HG03565 (cell line): ENCODE data around the gene OPCML.

Source experiments
- ATAC-seq: cut with Tn5 transposase; IDR thresholded peaks from one replicate; pipeline ENCODE4 v1.9.1; 2021; ENCODE audit warnings: mild to moderate bottlenecking, moderate library complexity; ENCODE audit not compliant: unreplicated experiment

OPCML gene

DNA sequence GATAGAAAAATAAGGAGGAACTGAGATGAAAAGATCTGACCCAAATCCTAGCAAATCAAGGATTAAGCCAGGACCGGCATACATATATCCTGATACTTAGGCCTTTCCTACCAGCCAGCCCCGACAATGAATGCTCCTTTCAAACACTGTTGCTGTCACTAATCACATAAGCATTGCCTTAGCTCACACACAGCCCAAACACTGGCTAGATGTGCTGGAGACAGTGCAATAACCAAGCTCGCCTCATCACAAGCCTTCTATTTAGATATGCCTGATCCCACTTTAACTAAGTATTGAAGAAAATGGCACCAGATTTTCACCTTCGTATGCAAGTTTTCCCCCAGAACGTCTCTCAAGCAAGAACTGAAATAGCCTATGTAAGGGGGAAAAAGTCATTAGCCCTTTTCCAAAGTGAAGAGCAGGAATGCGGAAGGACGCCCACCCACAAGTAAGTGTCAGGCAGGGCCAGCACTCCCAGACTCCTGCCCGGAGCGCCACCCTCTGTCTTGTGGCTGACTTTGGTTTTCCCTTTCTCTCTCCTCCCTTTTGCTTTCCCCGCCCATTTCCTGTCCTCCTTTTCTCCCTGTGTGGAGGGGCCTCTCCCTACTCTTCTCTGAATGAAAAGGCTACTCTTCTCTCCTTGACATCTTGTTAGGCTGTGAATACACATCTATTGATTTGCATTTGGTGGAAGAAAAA is 8.9 kb upstream of the OPCML start:
- ATAC-seq = no peak

DNA sequence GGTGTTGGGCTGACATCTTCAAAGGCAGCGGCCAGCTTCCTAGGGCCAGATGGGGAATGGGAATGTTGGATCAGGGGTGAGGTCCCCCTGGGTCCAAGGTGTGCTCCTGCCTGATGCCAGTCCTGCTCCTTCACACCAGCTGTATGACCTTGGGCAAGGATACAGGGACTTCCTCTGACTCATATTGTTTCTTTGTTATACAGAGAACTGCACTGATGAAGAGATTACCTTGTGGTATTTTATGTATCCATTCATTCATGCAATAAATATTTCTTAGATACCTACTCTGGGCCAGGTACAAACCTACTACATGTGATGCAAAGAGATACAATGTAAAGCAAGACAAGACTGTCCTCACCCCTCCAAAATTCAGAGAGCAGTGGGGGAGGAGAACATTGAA is 3.9 kb upstream of the OPCML start:
- ATAC-seq = no peak

DNA sequence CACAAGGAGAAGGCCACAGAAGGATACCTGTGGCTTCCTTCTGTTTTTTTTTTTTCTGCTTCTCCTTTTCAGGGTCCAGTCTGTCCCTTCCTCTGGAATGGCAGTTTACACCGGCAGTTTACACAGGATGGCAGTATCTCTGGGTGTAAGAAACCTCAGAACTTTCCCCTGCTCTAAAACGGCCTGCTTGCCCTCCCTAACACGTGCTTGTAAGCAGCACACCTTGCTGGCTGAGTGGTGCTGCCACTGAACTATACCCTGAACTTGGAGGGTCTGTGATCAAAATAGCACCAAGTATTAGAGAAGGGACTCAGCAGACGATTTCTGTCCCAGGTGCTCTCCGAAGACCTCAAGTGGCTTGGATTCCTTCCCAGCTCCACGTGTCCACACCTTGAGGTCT is 904 bp upstream of the OPCML start:
- no peak for ATAC-seq

DNA sequence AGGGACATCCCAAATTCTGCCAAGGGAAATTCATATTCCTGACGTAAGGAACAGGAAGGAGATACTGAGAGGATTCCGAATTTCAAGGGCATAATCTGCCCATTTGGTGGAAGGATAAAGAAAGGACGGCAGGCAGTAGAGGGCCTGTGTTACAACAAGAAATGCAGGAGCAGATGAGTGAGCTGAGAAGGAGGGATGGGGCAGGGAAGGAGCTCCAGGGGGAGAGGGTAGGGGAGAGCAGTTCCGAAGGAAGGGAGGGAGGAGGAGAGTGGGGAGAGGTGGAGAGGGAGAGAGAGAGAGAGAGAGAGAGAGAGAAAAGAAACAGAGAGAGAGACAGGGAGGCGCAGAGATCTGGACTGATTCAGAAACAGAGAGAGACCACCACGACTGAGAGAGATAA is 843 bp downstream of the OPCML start:
- ATAC-seq = no peak

DNA sequence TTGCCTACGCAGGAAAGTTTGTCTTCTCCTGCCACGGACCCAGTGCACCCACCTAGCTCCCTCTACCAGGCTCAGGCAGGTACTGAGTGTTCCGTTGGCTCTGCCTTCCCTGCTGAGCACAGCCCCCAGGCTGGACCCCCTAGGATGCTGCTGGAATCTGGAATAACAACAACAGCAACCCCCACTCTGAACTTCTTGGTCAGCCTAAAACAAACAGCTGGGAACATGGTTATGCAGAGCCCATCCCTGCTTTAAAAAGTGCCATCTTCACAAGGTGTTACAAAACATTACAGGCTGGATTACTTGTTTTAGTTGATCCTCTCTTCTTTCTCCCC is 1.8 kb downstream of the OPCML start:
- ATAC-seq = no peak

DNA sequence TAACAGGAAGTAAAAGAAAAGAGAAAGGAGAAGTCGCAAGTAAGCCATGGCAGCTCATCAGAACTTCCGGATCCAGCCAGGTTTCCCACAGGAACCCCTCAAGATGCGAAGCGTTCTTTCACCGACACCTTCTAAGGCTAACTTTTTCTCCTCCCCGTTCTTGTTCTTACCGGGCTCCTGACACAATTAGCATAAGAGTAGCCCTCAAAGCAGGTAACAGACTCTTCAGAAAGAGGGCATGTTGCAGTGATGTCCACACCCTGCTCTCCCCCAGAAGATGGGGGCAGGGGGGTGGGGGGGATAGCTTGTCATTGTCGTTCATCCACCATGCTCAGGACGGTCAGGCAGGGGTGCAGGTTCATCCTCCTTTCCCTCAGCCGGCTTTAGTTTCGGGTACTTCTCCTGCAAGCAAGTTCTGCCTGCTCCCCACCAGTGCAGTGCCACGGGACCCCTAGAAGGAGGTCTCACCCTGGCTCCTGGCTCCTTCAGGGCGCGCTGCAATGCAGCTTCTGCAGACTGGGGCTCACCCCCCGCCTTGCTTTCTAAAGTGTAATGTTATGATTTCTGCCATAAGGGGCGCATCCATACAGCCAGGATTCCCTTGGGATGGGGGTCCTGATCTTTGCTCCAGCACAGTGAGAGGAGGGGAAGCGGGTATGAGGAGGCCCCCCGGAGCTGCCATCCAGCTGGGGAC is 2.3 kb downstream of the OPCML start:
- ATAC-seq = no peak

DNA sequence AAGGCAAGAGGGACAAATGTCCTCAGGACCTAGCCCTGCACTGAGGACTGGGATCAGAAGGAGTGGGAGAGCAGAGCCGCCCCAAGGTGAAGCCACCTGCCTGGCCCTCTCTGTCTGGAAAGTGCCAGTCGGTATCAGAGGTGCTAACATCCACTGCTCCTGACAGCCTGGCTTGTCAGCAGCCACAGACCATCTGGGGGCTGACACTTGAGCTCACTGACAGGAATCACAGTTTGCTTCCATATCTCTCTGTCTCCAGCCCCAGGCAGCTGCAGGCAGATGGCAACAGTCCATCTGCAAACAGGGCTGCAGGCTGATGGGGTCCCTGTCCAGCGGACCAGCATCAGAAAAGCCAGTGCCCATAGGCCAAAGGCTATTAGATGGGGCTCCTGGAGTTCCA is 5.5 kb downstream of the OPCML start:
- ATAC-seq = no peak

DNA sequence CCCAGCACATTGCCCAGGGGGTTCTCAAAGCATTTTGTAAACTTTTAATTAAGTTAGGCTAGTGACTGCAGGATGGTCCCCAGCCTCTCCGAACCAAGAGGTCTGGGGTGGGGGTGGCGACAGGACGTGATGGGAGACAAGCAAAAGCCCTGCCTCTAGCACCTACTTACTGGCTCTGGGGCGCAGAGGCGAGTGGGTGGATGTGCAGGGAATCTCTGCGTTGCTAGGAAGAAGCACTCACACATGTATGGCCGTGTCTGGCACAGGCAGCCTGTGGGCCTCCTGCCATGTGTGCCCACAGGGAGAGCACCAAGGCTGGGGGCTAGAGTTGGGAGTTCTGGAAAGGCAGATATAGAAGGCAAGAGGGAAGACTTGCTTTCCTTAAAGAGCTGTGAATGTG is 6.3 kb downstream of the OPCML start:
- ATAC-seq = no peak

DNA sequence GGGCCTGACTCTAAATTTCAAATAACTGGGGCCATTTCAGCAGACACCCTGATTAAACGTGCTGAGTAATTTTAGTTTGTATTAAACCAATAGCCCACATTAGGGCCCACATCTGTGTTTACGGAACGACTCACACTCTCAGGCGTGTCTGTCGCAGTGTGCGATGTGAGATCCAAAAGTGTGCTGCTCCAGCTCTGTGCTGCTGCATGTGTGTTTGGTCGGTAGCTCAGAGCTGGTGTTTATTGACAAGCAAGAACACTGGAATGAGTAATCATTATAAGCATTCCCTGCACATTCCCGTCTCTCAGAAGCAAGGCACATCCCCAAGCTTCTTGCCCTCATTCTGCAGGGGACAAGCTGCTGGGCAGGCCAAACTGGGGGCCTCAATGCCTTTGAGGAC is 7.8 kb downstream of the OPCML start:
- ATAC-seq = no peak

DNA sequence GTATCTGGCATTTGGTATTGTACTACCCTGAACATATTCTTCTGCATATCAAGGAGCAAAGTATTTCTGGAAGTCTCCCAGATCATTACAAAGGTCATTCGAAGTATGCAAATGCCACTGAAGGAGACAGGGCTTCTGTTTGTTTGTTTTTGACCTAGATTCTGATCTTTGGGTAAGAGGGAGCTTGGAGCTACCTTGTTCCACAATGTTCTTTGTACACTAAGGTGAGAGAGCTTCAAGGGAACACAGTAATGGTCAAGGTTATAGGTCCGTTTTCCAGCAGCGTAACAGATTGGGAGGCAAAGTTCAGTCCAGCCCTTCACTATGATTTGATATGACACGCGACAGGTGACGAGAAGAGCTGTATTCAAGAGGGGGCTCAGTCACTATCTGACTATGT is 10.0 kb downstream of the OPCML start:
- no peak for ATAC-seq

DNA sequence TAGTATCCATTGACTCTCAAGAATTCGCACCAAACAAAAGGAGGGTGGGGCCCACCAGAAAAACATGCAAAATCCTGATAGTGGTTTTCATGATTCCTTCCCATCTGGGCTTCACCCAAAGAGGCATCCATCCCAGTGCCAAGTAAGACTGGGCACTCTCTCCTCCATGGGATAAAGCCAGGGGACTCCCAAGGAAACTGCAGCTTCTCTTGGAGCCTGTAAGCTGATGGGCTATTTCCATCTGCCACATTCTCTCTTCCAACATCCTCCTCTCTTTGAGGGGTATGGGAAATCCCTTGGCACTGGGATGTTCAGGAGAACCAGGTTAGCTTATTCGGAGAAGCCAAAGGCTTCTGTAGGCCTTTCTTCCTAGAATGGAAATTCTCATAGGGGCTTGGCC is 10.8 kb downstream of the OPCML start:
- no peak for ATAC-seq

DNA sequence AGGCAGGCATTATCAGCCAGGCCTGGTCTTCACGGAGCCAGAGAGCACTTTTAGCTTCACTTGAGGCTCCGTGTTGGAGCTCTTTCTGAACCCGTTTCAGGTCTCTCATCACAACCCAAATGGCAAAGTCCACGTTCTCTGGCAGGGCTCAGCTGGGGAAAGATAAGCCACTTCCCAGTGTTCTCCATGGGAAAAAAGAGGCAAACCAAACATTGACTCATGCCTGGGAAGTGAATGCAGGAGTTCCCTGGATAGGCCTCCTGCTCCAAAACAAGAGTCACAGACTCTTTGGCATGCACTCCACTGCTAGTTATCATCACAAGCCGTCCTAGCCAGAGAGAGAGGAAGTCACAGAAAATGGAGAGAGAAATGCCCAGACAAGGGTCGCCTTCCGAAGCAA is 11.6 kb downstream of the OPCML start:
- ATAC-seq = no peak

DNA sequence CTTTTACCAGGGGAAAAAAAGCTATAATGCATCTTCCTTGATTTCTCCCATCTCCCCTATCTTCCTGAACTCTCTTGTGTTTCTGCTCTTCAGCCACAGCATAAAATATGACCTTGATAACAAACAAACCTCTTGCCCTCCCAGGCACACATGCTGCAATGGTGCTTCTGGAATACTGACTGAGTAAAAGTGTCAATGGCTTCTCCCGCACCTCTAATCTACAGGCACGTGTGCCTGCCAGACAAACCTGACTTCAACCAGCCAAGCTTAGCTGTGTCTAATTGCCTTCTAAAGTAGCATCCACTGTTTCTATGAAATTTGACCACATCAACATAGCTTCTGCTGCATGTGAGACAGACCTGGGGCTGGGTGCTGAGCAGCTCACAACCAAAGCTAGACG is 12.7 kb downstream of the OPCML start:
- no peak for ATAC-seq

DNA sequence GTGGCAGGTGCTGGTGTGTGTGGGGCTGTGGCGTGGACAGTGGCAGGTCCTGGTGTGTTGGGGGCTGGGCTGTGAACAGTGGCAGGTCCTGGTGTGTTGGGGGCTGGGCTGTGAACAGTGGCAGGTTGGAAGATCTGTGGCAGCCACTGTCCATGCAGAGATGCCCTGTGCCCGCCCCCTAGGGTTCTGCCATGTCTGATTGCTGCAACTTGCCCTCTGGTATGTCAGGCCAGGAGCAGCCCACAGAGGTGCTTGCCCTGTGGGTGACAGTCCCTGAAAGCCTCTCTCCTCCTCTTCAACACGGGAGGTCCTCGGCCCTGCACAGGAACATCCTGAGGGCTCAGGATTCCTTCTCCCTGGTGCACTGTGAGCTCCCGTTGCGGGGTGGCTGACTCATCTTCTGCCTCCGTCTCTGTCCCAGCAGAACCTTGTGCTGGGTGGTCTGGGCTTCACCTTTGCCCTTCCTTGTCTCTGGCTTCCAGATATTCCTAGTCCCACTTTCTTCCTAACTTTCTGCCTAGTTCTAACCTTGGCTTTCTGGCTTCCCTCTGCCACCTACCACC is 13.5 kb downstream of the OPCML start:
- ATAC-seq = no peak

DNA sequence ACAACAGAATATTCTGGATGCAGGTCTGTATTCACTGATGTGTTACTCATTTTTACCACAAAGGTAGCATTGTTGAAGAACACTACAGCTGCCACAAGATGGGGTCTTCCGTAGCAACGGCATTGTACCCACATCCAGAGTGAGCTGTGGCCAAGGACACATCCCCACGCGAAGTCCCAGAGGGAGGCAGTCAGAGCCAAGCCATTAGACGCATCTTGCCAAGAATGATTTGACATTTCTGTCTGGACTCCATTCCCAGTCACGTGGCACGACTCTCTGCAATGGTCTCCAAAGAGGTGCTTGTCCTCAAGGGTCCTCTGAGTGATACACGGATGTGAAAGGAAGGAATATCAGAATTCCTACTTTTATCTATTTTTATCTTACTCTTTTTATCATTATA is 15.5 kb downstream of the OPCML start:
- no peak for ATAC-seq

DNA sequence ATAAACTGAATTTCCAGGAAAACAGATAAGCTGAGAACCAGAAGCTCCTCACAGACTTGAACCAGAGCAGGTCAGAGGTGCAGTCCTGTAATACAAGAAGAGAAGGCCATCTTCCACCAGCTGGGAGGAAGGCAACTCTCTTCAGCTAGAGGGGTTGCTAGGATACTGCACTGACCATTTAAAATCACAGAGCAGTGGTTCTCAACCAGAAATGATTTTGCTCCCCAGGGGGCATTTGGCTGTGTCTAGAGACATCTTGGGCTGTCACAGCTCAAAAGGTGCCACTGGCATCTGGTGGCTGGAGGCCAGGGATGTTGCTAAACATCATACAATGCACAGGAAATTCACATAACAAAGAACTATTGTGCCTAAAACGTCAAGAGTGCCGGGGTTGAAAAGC is 17.2 kb downstream of the OPCML start:
- ATAC-seq = no peak

DNA sequence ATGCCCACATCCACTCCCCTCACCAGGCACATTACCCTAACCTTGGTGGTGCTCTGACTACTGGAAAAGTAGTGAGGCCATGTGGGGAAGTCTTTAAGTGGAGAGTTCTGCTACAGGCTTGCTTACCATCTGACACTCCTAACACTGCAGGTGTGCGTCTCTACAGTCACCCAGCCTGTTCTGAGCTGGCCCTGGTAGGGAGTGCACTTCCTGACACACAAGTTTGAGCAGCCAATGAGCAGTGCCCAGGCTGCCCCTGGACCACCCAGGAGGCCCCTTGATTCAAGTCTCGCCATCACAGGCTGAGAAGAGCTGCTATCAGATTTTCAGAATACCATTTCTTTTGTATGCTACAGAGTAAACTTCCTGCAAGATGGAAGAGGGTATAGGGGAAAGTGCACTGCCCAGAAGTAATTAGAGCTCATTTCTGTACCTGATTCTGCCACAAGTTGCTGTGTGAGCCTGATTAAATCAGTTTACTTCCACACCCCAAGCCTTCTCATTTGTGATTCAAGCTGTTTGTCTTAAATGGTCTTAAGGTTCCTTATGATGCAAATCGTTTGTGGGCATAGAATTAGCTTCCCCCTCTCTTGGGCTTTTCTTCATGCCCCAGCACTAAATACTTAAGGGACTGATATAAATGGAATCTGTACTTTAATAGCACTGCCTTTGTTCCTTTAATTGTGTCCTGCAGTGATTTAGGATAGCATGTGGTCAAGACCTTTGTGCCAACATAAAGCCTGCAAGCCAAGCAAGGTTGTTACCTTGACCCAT is 22.2 kb downstream of the OPCML start:
- ATAC-seq = no peak

DNA sequence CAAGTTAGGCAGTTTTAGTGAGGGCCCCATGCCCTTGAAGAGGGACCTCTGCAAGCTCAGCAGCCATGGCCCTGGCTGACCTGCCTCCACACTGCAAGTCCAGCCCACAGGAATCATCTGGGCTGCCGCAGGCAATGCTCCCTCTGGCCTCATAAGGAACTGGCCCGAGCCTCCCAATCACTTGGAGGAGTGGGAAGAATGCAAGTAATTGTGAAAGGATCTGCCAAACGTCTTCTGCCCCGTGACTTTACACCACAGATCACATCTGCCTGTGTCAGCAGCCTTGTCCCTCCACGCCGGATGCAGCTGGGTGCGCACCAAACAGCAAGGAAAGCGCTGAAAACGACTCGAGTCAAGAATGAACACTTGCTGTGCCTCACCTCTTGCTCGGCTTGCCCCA is 23.8 kb downstream of the OPCML start:
- ATAC-seq = no peak

DNA sequence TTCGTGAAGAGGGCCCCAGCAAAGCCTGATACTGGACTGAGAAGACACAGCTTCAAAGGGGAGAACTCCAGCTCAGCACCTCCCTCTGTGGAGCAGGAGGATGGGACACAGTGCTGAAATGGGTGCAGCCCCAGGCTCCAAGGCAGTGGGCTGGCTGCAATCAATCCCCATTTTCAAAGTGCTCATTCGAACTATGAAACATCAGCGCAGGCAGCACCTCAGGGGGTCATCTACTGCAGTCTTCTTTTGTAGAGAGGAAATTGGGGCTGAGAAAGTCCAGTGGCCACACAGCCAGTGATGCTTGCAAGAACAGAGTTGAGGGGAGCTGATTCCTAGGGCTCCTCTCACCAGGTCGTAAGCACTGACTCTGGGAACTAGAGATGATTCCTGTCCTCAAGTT is 25.1 kb downstream of the OPCML start:
- ATAC-seq = no peak

DNA sequence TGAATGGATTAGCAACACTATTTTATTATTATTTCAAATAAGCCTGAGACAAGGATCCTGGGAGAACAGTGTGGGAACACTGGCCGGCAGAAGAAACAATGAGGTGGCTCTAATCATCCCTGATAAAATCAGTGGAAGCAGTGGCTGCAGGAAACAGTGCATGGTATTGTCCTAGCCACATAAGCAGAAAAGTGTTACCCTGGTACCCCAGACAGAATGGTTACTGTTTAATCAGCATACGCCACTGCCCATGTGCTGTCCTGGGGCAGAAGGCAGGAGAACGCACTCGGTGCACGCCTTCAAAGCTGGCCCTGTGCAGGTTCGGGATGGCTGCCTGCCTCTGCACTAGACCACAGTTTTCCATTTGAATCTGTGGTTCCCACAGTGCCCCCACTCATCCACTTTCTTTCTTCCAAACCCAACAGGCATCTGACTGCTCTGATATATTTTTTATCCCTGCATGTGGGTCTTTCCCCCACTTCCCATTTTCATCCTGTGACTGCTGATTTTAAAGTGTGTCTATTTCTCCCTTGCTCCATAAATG is 25.7 kb downstream of the OPCML start:
- no peak for ATAC-seq

DNA sequence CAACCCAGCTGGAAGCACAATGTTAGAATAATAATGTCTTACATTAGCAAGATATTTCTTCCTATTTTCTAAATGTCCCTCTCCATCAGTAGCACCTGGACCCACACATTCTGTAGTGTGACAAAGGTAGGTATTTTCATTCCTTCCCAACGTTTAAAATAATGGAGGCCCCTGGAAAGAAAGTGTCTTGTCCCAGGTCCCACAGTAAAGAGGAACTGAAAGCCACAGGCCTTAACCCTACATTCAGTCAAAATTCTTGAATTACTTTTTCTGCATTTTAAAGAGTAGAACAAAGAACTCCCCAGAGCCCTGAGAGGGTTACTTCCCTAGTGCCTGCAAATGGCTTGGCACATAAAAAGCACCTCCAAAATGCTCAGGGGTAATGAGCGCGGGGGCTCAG is 26.3 kb downstream of the OPCML start:
- peak; percentile 92 for ATAC-seq

DNA sequence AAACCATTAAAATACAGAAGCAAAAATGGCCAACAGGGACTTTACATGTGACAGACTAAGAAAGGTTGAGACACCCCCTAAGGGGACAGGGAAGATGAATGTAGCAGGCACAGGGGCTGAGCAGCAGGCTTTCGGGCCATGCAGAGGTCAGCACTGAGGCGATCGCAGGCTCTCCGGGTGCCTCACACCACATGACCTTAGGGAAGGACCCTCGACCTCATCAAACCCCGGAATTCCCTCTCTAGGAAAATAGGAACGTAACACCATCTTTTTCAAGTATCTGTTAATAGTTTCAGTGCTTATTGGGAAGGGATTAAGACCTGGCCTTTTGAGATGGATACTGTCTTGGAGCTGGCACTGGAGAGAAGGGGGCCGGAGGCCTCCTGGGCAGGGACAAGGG is 27.4 kb downstream of the OPCML start:
- ATAC-seq = no peak
